GM12878 (cell line): ENCODE results near the gene STK17A. TPM values are rescaled to one million over a fixed set of nuclear protein-coding genes. Genes with fewer than 3 reads are reported as not detected.

ENCODE experiments used
- ATAC-seq: fragments of 200-7000 bp; cut with Tn5 transposase; 3 replicates; pipeline ENCODE4 v1.9.1; 2020; ENCODE audit warnings: mild to moderate bottlenecking, moderate library complexity
- BruUV-seq: library from RNA; stranded (reverse); fragments of 400-500 nt; replicated peaks from 2 replicates; lab custom pipeline; 2021; lab: Mats Ljungman, UMichigan
- CTCF ChIA-PET: fragments of 300-600 bp; sonication (Branson Sonifier 250); formaldehyde crosslinking; extraction: SDS; loops from one replicate; lab custom pipeline; 2021; ENCODE audit warnings: inconsistent platforms; lab: Yijun Ruan, JAX
- POLR2A ChIA-PET: fragments of 350-600 bp; formaldehyde crosslinking; extraction: SDS; loops from one replicate; lab custom pipeline; 2021; ENCODE audit warnings: inconsistent platforms; lab: Charles Lee
- RAD21 ChIA-PET: fragments of 300-600 bp; sonication (Branson Sonifier 250); formaldehyde crosslinking; loops from one replicate; lab custom pipeline; 2023; ENCODE audit warnings: antibody characterized with exemption; ENCODE audit not compliant: unreplicated experiment; lab: Charles Lee
- SMC1A ChIA-PET: fragments of 300-600 bp; sonication (Branson Sonifier 250); formaldehyde crosslinking; loops from one replicate; lab custom pipeline; 2023; ENCODE audit not compliant: unreplicated experiment, uncharacterized antibody; lab: Charles Lee
- DNase-seq: peaks from one replicate; pipeline ENCODE4 v3.0.0-alpha.2; 2011; ENCODE audit warnings: low read depth, low spot score
- FAIRE-seq: peaks from 3 replicates; lab custom pipeline; 2011; peaks lifted over from hg19 to GRCh38; lab: Jason Lieb, UNC
- H2AFZ ChIP-seq: 2 replicates; pipeline ENCODE4 v1.6.0; 2011; ENCODE audit warnings: low read depth, low read length, control low read depth; ENCODE audit not compliant: control insufficient read depth
- H3K27ac ChIP-seq: 2 replicates; pipeline ENCODE4 v1.5.1; 2011; ENCODE audit warnings: control low read depth; ENCODE audit not compliant: control insufficient read depth, insufficient read depth
- H3K27me3 ChIP-seq, 2 experiments: replicated peaks in 1 of 2; 2 replicates each; pipeline versions ENCODE4 v1.6.0 to v1.6.1; 2011; ENCODE audit warnings: low read length in 1 of 2; ENCODE audit not compliant: control insufficient read depth in 2 of 2, insufficient read depth in 2 of 2
- H3K36me3 ChIP-seq, 2 experiments: 2 replicates each; pipeline ENCODE4 v1.5.1; 2011; ENCODE audit warnings: low read length in 1 of 2; ENCODE audit not compliant: control insufficient read depth in 2 of 2, insufficient read depth in 2 of 2
- H3K4me1 ChIP-seq: 2 replicates; pipeline ENCODE4 v1.6.1; 2011; ENCODE audit warnings: mild to moderate bottlenecking, low read length, moderate library complexity, mixed read lengths; ENCODE audit not compliant: control insufficient read depth, insufficient read depth
- H3K4me2 ChIP-seq: 2 replicates; pipeline ENCODE4 v1.6.0; 2011; ENCODE audit warnings: control low read depth; ENCODE audit not compliant: control insufficient read depth, insufficient read depth
- H3K4me3 ChIP-seq: fragments of 200-600 bp; sonication (generic); 2 replicates; pipeline ENCODE4 v1.5.1; 2016
- H3K79me2 ChIP-seq: 2 replicates; pipeline ENCODE4 v1.6.0; 2011; ENCODE audit warnings: low read length; ENCODE audit not compliant: control insufficient read depth, insufficient read depth
- H3K9ac ChIP-seq: 2 replicates; pipeline ENCODE4 v1.8.0; 2011; ENCODE audit warnings: low read length, control low read depth, mixed read lengths; ENCODE audit not compliant: control insufficient read depth, insufficient read depth
- H3K9me3 ChIP-seq: replicated peaks from 3 replicates; pipeline ENCODE4 v1.5.1; 2011; ENCODE audit warnings: mild to moderate bottlenecking, low read length; ENCODE audit not compliant: control insufficient read depth, insufficient read depth
- H4K20me1 ChIP-seq: 2 replicates; pipeline ENCODE4 v1.6.0; 2011; ENCODE audit not compliant: control insufficient read depth, insufficient read depth
- PBX3 ChIP-seq: IDR thresholded peaks from 2 replicates; pipeline ENCODE4 v1.6.1; 2011; ENCODE audit warnings: mild to moderate bottlenecking, low read depth, low read length, moderate library complexity; ENCODE audit not compliant: insufficient replicate concordance
- POLR2A ChIP-seq: IDR thresholded peaks from 2 replicates; pipeline ENCODE4 v1.6.1; 2011; ENCODE audit warnings: low read depth, mild to moderate bottlenecking, low read length
- RELA ChIP-seq: fragments of 450-650 bp; IDR thresholded peaks from 2 replicates; pipeline ENCODE4 v1.8.0; 2014; ENCODE audit warnings: borderline replicate concordance; ENCODE audit not compliant: partially characterized antibody
- WGBS: methylation state at CpG from one replicate; pipeline ENCODE4 v1.1.6; 2016; ENCODE audit warnings: low lambda C conversion rate; ENCODE audit not compliant: insufficient replicate concordance, insufficient coverage; ENCODE audit errors: missing lambda C conversion rate; 5-methylcytosine and 5-hydroxymethylcytosine counted together
- in situ Hi-C: fragments of 300-500 bp; cut with MboI; formaldehyde crosslinking; loops from 9 replicates; pipeline ENCODE4 v1.14.3; 2018; ENCODE audit warnings: mixed read lengths
- intact Hi-C: fragments of 100-400 bp; cut with micrococcal nuclease; formaldehyde crosslinking; loops from one replicate; pipeline ENCODE4 v1.14.2; 2022; ENCODE audit not compliant: unreplicated experiment
- polyA plus RNA-seq, 11 experiments: library from polyadenylated mRNA; depleted of rRNA in 4 of 11; unstranded in 6 of 11; stranded (reverse) in 5 of 11; fragments of >200 nt; fragmentation: Nextera tagmentation in 4 of 11; fragmentation: Illumina TruSeq in 1 of 11; extraction: Ambion mirVana in 4 of 11; extraction: Trizol in 1 of 11; gene quantifications; 1 replicate in 1 of 11; 2 replicates in 10 of 11; pipeline versions ENCODE4 v1.2.1 to v1.2.3, GENCODE V29; 2011 to 2016; ENCODE audit warnings: inconsistent platforms in 2 of 11, missing spikeins in 2 of 11, low read depth in 1 of 11
- total RNA-seq, 4 experiments: library from RNA; depleted of rRNA in 3 of 4; stranded (reverse); fragments of >200 nt in 3 of 4; fragmentation: Illumina TruSeq in 1 of 4; extraction: Trizol in 1 of 4; gene quantifications; 2 replicates each; pipeline versions ENCODE4 v1.2.1 to v1.2.3, GENCODE V29; 2013 to 2021

Gene STK17A
- total and polyA plus RNA-seq, 10 of the 15 experiments (the other 5 are each of a cell fraction or from before 2014, with no cell fraction given): 18.5 to 91.6 (median 70.8) TPM

DNA sequence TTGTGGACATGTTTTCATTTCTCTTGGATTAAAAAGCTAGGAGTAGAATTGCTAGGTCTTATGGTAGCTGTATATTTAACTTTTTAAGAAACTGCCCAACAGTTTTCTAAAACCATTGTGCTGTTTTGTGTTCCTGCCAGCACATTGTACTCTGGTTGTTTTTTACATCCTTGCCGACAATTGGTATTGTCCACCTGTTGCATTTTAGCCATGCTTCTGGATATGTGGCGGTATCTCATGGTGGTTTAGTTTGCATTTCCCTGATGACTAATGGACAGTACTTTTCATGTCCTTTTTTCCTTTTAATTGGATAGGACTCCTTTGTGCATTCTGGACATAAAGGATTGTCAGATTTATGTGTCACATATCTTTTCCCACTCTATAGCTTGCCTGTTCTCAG, 45.5 kb downstream of the STK17A start (continued):
- no peak for TF ChIP-seq PBX3
- TF ChIP-seq, all 136 proteins: peak for 0

- peaks cover 5 to 27% of the 10 kb centered on the region in 2 experiments for H3K36me3 ChIP-seq
- CTCF ChIA-PET: interaction anchor here (0.6 to 2.3 kb wide), 4 partner anchors 15 to 135 kb away, joined by 3 to 7 read pairs (median 4); partner anchors contain the start of gene STK17A
These were observed 46.9 kb downstream of the STK17A start for GRCh38 chr7:43629857-43630256.

More at GRCh38 chr7:43629857-43630256, 46.9 kb downstream of the STK17A start:
- no peak for FAIRE-seq
- Histone ChIP-seq H3K9me3 (no peaks in the 10 kb centered on the region), H4K20me1 (no peaks in the 10 kb centered on the region; the same call in 1 of the 2 replicates), H3K27ac (no peak overlapping the region), H2AFZ (no peak overlapping the region), H3K4me1 (peaks cover 17% of the 10 kb centered on the region; the same call in 1 of the 2 replicates), H3K79me2 (peaks cover 19% of the 10 kb centered on the region), H3K4me3 (no peak overlapping the region), H3K4me2 (no peak overlapping the region), H3K9ac (no peak overlapping the region), H3K27me3 (no peaks in the 10 kb centered on the region)
- RAD21 ChIA-PET: interaction anchor here (0.9 to 4.5 kb wide), 5 partner anchors 15 to 70 kb away, joined by 3 to 23 read pairs (median 3); partner anchors contain the start of gene STK17A
- no peak for ATAC-seq
- in situ Hi-C loops: no loop called here
- TF ChIP-seq RELA: no peak
- TF ChIP-seq POLR2A: 0 out of 2 replicates have a peak, but pooled peaks have one; percentile 24
- 92% methylated on average over 6 of the region's 6 CpGs for WGBS
- no TSS peak for BruUV-seq
- DNase-seq: no peak
- intact Hi-C loops: loop anchor here (5.0 kb wide), 2 partner anchors 72 to 207 kb away; no protein-coding TSS in a partner anchor
- POLR2A ChIA-PET: interaction anchor here (1.0 to 1.6 kb wide), 2 partner anchors 9 to 24 kb away, joined by 4 to 6 read pairs; no protein-coding TSS in a partner anchor
- SMC1A ChIA-PET: interaction anchor here (0.7 to 10.9 kb wide), 6 partner anchors 10 to 71 kb away, joined by 3 to 146 read pairs (median 6); partner anchors contain the start of gene STK17A
